22Rv1 (cell line): ENCODE measurements around the gene ENO2.
A peak's percentile ranks its signal among the peaks of the same experiment; 100 is the strongest.

ENCODE experiments used
- H3K27ac ChIP-seq: fragments of 450-650 bp; 2 replicates; pipeline ENCODE4 v1.5.1; 2017
- ZFX ChIP-seq: fragments of 450-650 bp; IDR thresholded peaks from 2 replicates; pipeline ENCODE4 v1.6.1; 2017; ENCODE audit warnings: antibody characterized with exemption, borderline replicate concordance
- TF ChIP-seq, protein P1 (sequence below): fragments of 450-650 bp; IDR thresholded peaks from 2 replicates; pipeline ENCODE4 v1.5.1; 2017; ENCODE audit warnings: mild to moderate bottlenecking

ENO2 gene

DNA sequence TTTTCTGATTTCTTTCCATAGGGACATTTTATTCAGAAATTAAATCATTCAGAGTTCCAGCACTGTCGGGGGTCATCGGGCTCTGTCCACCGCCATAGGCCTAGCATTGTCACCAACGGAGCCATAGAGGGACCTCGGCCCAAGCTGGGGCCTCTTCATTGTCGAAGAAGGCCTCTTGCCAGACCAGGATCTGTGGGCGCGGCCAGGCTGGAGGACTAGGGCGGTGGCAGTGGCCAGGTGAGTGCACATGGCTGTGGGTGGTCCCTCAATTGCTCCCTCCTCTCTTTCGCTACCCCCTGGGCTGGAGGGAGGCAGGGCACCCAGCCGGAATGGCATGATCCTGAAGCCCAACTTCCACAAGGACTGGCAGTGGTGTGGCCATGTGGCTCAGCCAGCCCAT lies 30.7 kb upstream of the ENO2 start:
- TF ChIP-seq, protein P1, sequence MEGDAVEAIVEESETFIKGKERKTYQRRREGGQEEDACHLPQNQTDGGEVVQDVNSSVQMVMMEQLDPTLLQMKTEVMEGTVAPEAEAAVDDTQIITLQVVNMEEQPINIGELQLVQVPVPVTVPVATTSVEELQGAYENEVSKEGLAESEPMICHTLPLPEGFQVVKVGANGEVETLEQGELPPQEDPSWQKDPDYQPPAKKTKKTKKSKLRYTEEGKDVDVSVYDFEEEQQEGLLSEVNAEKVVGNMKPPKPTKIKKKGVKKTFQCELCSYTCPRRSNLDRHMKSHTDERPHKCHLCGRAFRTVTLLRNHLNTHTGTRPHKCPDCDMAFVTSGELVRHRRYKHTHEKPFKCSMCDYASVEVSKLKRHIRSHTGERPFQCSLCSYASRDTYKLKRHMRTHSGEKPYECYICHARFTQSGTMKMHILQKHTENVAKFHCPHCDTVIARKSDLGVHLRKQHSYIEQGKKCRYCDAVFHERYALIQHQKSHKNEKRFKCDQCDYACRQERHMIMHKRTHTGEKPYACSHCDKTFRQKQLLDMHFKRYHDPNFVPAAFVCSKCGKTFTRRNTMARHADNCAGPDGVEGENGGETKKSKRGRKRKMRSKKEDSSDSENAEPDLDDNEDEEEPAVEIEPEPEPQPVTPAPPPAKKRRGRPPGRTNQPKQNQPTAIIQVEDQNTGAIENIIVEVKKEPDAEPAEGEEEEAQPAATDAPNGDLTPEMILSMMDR = no peak
- no peak for TF ChIP-seq ZFX
- H3K27ac ChIP-seq = no peak overlapping the region

DNA sequence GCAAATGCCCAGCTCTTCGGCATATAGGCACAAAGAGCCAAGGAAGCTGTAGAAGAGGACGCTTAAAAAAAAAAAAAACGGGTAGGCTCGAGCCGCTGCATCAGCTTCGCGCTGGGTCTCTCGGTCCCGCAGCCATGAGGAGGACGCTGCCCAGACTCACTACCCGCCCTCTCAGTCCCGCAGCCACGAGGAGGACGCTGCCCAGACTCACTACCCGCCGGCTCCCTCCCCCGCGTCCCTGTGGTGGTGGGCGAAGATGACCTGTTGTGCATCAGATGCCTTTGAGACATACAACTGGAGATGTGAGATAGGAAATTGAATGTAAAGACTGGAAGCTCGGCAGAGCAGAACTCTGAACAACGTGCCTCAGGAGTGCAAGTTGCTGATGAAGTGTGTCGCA lies 29.8 kb upstream of the ENO2 start:
- TF ChIP-seq, protein P1 = no peak
- TF ChIP-seq ZFX = no peak
- H3K27ac ChIP-seq = no peak overlapping the region

DNA sequence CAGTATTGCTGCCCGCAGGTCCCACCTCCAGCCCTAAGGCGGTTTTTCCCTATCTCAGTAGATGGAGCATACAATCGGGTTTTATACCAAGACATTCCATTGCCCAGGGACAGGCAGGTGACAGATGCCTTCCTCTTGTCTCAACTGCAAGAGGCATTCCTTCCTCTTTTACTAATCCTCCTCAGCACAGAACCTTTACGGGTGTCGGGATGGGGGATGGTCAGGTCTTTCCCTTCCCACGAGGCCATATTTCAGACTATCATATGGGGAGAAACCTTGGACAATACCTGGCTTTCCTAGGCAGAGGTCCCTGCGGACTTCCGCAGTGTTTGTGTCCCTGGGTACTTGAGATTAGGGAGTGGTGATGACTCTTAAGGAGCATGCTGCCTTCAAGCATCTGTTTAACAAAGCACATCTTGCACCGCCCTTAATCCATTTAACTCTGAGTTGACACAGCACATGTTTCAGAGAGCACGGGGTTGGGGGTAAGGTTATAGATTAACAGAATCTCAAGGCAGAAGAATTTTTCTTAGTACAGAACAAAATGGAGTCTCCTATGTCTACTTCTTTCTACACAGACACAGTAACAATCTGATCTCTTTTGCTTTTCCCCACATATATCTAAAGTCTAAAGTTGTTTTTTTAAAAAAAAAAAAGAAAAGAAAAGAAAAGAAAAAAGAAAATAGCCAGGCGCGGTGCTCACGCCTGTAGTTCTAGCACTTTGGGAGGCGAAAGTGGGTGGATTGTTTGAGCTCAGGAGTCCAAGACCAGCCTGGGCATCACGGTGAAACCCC lies 28.0 kb upstream of the ENO2 start:
- peak overlapping the region; percentile 94 for H3K27ac ChIP-seq

DNA sequence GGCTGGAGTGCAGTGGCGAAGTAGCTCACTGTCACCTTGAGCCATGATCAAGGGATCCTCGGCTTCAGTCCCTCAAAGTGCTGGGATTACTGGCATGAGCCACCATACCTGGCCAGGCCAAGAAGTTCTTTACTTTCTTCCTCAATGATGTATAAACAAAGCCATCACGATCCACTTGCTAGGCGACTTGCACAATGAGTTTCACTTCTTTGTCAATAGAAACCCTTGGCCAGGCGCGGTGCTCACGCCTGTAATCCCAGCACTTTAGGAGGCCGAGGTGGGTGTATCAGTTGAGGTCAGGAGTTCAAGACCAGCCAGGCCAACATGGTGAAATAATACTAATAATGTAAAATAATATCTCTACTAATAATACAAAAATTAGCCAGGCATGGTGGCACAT lies 26.9 kb upstream of the ENO2 start:
- TF ChIP-seq, protein P1 = no peak
- TF ChIP-seq ZFX = no peak
- H3K27ac ChIP-seq = peak overlapping the region; percentile 94

DNA sequence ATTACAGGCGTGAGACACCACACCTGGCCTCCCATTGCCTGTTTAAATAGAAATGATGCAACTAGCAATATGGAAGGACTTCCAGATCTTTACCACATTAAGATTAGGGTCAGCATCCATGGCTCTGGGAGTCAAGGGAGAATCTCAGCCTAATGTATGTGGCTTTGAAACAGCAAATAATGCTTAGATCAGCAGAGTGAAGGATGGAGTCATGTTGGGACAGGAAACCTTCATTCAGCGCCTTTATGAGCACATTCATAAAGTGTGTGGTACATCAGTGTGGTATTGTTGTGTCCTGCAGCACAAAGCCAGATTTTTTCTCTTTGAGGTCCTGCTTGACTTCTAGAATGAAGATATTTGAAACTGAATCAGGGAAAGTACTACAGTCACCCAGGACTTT lies 26.0 kb upstream of the ENO2 start:
- peak overlapping the region; percentile 94 for H3K27ac ChIP-seq
- TF ChIP-seq, protein P1 = no peak

DNA sequence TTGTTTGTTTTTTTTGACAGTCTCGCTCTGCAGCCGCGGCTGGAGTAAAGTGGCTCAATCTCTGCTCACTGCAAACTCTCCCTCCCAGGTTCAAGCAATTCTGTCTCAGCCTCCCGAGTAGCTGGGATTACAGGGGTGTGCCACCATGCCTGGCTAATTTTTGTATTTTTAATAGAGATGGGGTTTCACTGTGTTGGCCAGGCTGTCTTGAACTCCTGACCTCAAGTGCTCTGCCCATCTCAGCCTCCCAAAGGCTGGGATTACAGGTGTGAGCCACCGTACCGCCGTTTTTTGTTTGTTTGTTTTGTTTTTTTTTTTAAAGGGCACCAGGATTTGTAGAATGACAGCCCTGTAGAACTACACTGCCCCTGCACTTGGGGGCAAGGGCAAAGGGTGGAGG lies 25.6 kb upstream of the ENO2 start:
- H3K27ac ChIP-seq = peak overlapping the region; percentile 94

DNA sequence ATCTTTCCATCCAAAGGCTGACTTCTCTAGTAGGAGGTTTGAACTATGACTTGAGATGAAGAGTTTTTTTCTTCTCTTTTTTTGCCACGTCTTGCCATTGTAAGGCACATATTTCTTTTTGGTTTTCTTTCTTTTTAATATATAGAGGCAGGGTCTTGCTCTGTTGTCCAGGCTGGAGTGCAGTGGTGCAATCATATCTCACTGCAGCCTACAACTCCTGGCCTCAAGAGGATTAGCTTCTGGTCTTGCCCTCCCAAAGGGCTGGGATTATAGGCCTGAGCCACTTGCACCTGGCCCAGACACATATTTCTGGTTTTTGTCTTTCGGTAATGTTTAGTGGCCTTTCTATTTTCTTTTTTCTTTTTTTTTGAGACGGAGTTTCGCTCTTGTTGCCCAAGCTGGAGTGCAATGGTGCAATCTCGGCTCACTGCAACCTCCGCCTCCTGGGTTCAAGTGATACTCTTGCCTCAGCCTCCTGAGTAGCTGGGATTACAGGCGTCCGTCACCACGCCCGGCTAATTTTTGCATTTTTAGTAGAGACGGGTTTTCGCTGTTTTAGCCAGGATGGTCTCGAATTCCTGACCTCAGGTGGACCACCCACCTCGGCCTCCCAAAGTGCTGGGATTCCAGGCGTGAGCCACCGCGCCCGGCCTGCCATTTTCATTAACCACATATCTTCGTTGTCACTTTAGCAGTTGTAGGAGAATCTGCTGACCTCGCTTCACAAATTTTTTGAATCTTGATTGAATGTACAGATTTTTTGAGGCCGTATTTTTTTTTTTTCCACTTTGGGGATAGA lies 24.4 kb upstream of the ENO2 start:
- H3K27ac ChIP-seq = peak overlapping the region; percentile 94

DNA sequence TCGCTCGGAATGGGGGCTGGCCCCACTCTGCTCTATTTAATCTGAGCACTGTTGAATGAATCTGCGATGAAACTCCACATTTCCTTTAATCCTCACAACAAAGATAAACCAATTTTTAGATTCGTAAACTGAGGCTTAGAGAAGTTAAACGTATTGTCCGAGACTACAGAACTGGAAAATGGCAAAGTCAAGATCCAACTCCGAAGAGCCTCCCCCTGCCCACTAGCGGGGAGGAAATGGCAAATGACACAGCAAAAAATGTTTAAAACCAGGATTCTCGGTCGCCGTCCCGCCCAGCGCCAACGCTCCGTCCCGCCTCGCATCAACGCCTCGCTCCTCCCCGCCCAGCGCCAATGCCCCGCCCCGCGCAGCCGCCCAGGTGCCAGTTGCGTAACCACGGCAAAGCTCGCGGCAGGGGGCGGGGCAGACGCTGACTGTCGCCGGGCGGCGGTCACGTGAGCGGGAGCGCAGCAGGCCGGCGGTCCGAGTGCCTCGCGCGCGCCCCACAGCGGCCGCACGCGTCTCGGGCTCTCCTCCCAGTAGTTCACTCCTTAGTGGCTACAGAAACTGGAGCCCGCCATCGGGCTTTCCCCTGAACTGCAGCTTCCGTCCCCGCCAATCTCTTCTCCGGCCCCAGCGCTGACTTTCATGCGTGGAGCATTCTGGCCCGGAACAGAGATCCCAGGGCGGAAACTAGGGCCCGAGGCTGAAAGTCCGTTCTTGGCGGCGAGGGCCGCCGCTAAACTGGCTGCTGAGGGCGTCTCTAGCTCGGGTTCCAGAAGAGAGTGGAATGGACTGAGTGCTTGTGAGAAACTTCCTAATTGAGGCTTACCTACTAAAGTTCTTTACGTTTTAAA lies 23.4 kb upstream of the ENO2 start:
- TF ChIP-seq, protein P1 = peak; percentile 100
- no peak for TF ChIP-seq ZFX
- H3K27ac ChIP-seq = peak overlapping the region; percentile 94
